Stimulated activated naive B cell treated with anti-CD40 and anti-IgM and Interleukin-4, amounts not matched to agents 10 μg/mL and 1 μg/mL and 100 μg/mL, for 72 hours (primary cell): ENCODE data around the gene PDE6G.

ENCODE experiments used
- ATAC-seq, 2 donors: fragments of 150-1000 bp; cut with Tn5 transposase; replicated peaks; 2 replicates each; pipeline ENCODE4 v1.10.0; 2021; ENCODE audit warnings: moderate library complexity in 1 of 2
- DNase-seq: peaks from one replicate; pipeline ENCODE4 v3.0.0; 2021
- H3K27ac Mint-ChIP-seq: one replicate; pipeline ENCODE4 v1.8.0; 2022; ENCODE audit warnings: mild to moderate bottlenecking, mixed read lengths
- H3K27me3 Mint-ChIP-seq, 2 donors: one replicate each; pipeline ENCODE4 v1.8.0; 2022; ENCODE audit warnings: mixed read lengths in 2 of 2
- H3K36me3 Mint-ChIP-seq, 2 donors: one replicate each; pipeline ENCODE4 v1.8.0; 2022; ENCODE audit warnings: mixed read lengths in 2 of 2, mild to moderate bottlenecking in 1 of 2
- H3K4me1 Mint-ChIP-seq, 2 donors: one replicate each; pipeline ENCODE4 v1.8.0; 2022; ENCODE audit warnings: mixed read lengths in 2 of 2, mild to moderate bottlenecking in 1 of 2
- H3K4me3 Mint-ChIP-seq, 2 donors: one replicate each; pipeline ENCODE4 v1.8.0; 2022; ENCODE audit warnings: mild to moderate bottlenecking in 2 of 2, mixed read lengths in 2 of 2, moderate library complexity in 1 of 2
- H3K9me3 Mint-ChIP-seq, 2 donors: one replicate each; pipeline ENCODE4 v1.8.0; 2022; ENCODE audit warnings: mixed read lengths in 2 of 2, mild to moderate bottlenecking in 1 of 2

Gene PDE6G

DNA sequence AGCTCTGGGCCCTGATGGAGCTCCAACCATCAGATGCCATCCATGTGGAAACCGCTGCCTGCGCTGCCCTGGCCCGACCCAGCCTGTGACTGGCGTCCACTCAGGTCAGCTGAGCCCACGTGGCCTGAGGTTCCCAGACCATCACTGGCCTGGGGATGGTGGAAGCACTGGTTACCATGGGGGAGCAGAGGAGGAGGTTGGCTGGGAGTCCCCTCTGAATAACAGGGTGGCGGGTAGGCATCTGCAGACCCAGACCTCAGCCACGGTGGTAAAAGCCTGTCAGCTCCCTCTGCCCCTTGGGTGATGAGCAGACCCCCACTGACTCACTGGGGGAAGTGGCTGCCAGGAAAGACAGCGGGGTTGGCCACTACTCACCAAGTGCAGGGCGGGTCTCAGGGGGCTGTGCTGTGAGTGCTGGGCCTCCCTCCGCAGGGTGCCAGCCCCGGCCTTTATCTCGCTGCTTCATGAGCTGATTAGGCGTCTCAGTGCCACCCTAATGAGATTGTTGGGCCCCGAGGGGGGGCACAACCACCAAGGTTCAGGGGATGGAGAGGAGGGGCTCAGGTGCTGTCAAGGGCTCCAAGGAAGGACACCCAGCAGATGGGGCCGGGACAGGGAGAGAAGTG is at the start of gene PDE6G:
Gene PDE6G, minus strand, starts transcription at position 425 of the 626 bp plus-strand sequence. CDS start 3,237 bp downstream, outside the sequence.
- no peaks in the 10 kb centered on the region for H3K9me3 Mint-ChIP-seq
- peak within 1 kb of the TSS; percentile 5 for H3K27ac Mint-ChIP-seq
- ATAC-seq (no peak), DNase-seq (no peak)
- H3K4me1 Mint-ChIP-seq: peaks cover 17 to 21% of the 10 kb centered on the region in 2 donors
- peaks cover 3 to 4% of the 10 kb centered on the region in 2 donors for H3K36me3 Mint-ChIP-seq
- H3K27me3 Mint-ChIP-seq: peaks cover 13 to 23% of the 10 kb centered on the region in 2 donors
- H3K4me3 Mint-ChIP-seq: no peak within 1 kb of the TSS

DNA sequence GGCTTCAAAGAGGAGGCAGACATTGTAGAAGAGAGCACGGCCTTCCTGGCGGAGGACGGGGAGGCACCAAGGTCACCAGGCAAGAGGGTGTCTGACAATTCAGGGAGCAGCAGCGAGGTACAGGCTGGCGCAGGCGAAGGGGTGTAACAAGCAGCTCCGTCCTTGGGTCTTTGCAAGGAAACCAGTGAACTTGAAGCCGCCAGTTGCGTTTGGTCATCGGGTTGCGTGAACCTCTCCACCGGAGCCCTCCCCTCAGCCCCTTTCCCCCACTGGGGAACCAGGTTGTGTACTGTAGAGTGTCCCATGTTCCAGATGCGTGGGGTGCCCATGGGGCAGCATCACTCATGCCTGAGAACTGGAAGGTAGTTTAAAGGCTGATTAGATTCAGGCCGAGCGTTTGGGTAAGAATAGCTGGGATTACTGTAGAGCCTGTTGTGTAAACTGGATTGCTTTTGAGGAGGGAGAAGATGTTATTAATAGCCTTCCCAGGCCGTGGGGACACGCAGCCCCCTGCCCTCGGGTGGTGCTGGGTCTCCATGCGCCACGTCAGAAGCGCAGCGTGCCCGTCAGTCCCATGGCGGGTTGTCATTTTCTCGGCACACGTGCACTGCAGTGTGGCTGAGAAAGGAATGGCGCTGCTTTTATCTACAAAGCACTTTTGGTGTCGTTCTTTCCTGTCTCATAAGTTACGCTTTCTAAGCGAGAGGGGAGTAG is 49.3 kb upstream of the PDE6G start:
- ATAC-seq (no peak), DNase-seq (no peak)
- H3K36me3 Mint-ChIP-seq: peaks cover 39 to 57% of the 10 kb centered on the region in 2 donors
- peaks cover 27 to 51% of the 10 kb centered on the region in 2 donors for H3K4me1 Mint-ChIP-seq
- H3K4me3 Mint-ChIP-seq: peak overlapping the region in 1 of 2 donors; percentile 15
- H3K27me3 Mint-ChIP-seq: no peaks in the 10 kb centered on the region
- peak overlapping the region; percentile 71 for H3K27ac Mint-ChIP-seq
- no peaks in the 10 kb centered on the region for H3K9me3 Mint-ChIP-seq

DNA sequence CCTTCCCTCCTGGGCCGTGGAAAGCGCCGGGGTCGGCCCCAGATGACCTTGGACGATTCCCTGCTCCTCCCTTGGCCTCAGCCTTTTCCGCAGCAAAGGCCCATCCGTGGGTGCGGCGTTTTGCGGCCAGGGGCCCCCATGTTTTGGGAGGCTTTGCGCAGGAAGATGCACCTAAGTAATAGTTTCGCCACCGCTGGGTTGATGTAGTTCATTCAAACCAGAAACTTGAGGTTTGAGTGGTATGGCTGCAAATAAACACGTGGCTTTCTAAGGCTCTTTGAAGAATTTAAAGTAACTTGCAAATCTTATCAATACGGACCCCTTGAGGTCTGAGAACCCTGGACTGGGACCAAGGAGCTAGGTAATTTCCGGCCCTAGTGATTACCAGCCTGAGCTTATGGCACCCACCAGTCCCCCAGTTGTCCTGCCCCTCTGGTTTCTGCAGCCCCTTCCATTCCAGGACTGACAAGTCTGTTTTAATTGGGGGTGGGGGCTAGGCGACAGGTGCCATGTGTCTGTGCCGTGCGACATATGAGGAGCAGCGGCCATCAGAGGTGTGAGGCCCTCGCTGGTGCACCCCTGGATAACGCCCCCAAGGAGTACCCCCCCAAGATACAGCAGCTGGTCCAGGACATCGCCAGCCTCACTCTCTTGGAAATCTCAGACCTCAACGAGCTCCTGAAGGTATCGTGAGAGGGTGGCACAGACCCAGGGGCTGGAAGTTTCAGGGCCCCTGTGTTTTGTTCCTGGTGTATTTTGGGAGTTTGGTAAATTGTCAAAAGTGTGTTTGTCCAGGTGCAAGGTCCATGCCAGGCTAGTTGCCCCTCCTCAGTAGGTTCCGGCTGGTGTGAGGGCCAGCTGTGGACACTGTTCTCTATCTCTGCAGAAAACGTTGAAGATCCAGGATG is 47.7 kb upstream of the PDE6G start:
- peak overlapping the region; percentile 96 to 99 for H3K4me3 Mint-ChIP-seq
- peaks cover 39 to 51% of the 10 kb centered on the region in 2 donors for H3K36me3 Mint-ChIP-seq
- peak overlapping the region; percentile 71 for H3K27ac Mint-ChIP-seq
- H3K4me1 Mint-ChIP-seq: peaks cover 23 to 51% of the 10 kb centered on the region in 2 donors
- ATAC-seq (peak in 1 of 2 donors; percentile 4), DNase-seq (no peak)
- no peaks in the 10 kb centered on the region for H3K27me3 Mint-ChIP-seq
- no peaks in the 10 kb centered on the region for H3K9me3 Mint-ChIP-seq

DNA sequence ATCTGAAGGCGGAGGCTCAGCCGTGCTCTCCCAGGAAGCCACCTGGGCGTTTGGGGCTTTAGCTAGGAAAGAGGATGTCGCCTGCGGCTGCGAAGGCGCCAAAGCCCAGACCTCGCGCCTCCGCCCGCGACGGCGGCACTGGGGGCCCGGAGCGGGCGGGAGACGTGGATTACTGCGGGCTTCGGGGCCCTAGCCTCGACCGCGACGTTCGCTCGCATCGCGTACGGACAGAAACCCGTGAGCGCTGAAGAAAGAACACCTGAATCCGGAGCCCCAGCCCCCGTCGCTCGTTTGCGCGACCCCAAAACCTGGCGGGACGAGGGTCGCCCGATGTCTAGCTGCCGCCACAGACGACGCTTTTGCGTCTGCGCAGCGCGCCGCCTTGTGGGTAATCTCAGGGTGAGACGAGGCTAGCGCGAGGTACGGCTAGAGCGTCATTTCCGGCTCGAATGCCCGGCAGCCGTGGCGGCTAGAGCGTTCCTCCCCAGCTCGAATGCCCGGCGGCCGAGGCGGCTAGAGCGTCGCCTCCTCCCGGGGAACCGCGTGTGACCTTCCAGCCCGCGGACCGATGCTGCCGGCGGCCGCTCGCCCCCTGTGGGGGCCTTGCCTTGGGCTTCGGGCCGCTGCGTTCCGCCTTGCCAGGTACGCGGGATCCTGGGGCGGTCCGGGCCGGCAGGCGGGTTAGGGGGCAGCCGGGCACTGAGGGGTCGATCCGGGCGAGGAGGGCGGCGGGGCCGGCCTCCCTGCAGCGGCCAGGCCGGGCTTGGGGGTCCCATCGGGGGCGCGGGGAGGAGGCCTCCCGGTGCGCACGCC is 46.8 kb upstream of the PDE6G start, which contains the start of gene MRPL12:
Gene MRPL12, plus strand, starts transcription at position 434 of the 813 bp plus-strand sequence. Its CDS starts 135 bp downstream, at position 569.
- DNase-seq (peak; percentile 84), ATAC-seq (peak; percentile 94)
- peaks cover 23 to 56% of the 10 kb centered on the region in 2 donors for H3K4me1 Mint-ChIP-seq
- H3K36me3 Mint-ChIP-seq: peaks cover 42 to 52% of the 10 kb centered on the region in 2 donors
- H3K9me3 Mint-ChIP-seq: no peaks in the 10 kb centered on the region
- no peaks in the 10 kb centered on the region for H3K27me3 Mint-ChIP-seq
- H3K27ac Mint-ChIP-seq: peak within 1 kb of the TSS; percentile 99
- H3K4me3 Mint-ChIP-seq: peak within 1 kb of the TSS; percentile 96 to 99

- ATAC-seq (no peak), DNase-seq (no peak)
- Mint-ChIP-seq H3K36me3 (peaks cover 51 to 54% of the 10 kb centered on the region in 2 donors), H3K4me3 (peak overlapping the region; percentile 96 to 99), H3K27me3 (no peaks in the 10 kb centered on the region), H3K27ac (peak overlapping the region; percentile 99), H3K4me1 (peaks cover 22 to 59% of the 10 kb centered on the region in 2 donors), H3K9me3 (no peaks in the 10 kb centered on the region)
Measured at GRCh38 chr17:81701288-81702071, 45.1 kb upstream of the PDE6G start.

DNA sequence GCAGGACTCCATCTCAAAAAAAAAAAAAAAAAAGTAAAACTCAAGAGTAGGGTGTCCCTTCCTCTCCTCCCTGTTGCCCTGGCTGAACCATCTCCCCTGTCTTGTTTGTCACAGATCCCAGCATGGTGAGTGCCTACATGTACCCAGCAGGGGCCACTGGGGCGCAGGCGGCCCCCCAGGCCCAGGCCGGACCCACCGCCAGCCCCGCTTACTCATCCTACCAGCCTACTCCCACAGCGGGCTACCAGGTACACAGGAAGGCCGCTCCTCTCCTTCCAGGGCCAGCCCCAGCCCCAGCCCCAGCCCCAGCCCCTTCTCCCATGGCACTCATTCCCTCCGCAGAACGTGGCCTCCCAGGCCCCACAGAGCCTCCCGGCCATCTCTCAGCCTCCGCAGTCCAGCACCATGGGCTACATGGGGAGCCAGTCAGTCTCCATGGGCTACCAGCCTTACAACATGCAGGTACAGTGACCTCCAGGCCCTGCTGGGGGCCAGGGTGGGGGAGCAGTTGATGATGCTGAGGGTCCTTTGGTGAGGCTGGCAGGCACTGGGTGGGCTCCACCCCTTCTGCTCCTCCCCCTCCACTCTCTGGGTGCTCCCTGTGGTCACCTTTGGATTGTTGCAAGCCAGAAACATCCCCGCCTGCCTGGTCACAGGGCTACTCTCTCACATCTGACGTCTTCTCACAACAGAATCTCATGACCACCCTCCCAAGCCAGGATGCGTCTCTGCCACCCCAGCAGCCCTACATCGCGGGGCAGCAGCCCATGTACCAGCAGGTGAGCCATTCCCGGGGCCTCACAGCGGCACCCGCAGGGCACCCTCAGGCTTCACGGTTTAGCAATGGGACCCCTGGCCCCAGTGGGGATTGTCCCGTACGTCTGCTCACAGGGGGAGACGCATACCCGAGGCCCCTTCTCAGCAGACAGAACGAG is 44.3 kb upstream of the PDE6G start:
- H3K27ac Mint-ChIP-seq: peak overlapping the region; percentile 99
- DNase-seq (no peak), ATAC-seq (no peak)
- H3K27me3 Mint-ChIP-seq: no peaks in the 10 kb centered on the region
- peak overlapping the region; percentile 11 to 46 for H3K4me3 Mint-ChIP-seq
- peaks cover 42 to 49% of the 10 kb centered on the region in 2 donors for H3K36me3 Mint-ChIP-seq
- H3K4me1 Mint-ChIP-seq: peaks cover 20 to 51% of the 10 kb centered on the region in 2 donors
- no peaks in the 10 kb centered on the region for H3K9me3 Mint-ChIP-seq

GRCh38 chr17:81697261-81698044 is 41.1 kb upstream of the PDE6G start:
- Mint-ChIP-seq H3K36me3 (peaks cover 32 to 39% of the 10 kb centered on the region in 2 donors), H3K4me1 (peaks cover 14 to 34% of the 10 kb centered on the region in 2 donors), H3K9me3 (no peaks in the 10 kb centered on the region), H3K4me3 (no peak overlapping the region), H3K27me3 (no peaks in the 10 kb centered on the region), H3K27ac (peak overlapping the region; percentile 60)
- DNase-seq (no peak), ATAC-seq (no peak)

GRCh38 chr17:81696218-81696941 is 40.0 kb upstream of the PDE6G start:
- Mint-ChIP-seq H3K9me3 (no peaks in the 10 kb centered on the region), H3K27me3 (no peaks in the 10 kb centered on the region), H3K4me1 (peaks cover 8 to 26% of the 10 kb centered on the region in 2 donors), H3K36me3 (peaks cover 31 to 32% of the 10 kb centered on the region in 2 donors), H3K27ac (no peak overlapping the region), H3K4me3 (no peak overlapping the region)
- DNase-seq (no peak), ATAC-seq (peak in 1 of 2 donors; percentile 12)

DNA sequence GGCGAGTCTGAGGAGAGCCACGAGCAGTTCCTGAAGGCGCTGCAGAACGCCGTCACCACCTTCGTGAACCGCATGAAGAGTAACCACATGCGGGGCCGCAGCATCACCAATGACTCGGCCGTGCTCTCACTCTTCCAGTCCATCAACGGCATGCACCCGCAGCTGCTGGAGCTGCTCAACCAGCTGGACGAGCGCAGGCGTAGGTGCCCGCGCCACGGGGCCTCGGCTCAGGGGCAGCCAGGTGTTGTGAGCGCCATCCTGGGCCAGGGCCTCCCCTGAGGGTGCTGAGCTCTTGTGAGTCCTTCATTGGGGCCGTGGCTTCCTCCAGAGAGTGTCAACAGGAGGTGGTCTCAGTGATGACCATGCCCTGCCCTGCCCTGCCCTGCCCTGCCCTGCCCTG is 39.5 kb upstream of the PDE6G start:
- ATAC-seq (no peak), DNase-seq (no peak)
- Mint-ChIP-seq H3K4me3 (no peak overlapping the region), H3K9me3 (no peaks in the 10 kb centered on the region), H3K27me3 (no peaks in the 10 kb centered on the region), H3K4me1 (peaks cover 6 to 25% of the 10 kb centered on the region in 2 donors), H3K36me3 (peaks cover 32% of the 10 kb centered on the region in 2 donors), H3K27ac (no peak overlapping the region)

- Mint-ChIP-seq H3K9me3 (no peaks in the 10 kb centered on the region), H3K4me3 (no peak overlapping the region), H3K36me3 (peaks cover 27 to 32% of the 10 kb centered on the region in 2 donors), H3K4me1 (peaks cover 3 to 19% of the 10 kb centered on the region in 2 donors), H3K27ac (no peak overlapping the region), H3K27me3 (no peaks in the 10 kb centered on the region)
- ATAC-seq (no peak), DNase-seq (no peak)
Measured at GRCh38 chr17:81695211-81695610, 38.9 kb upstream of the PDE6G start.

- Mint-ChIP-seq H3K4me3 (no peak overlapping the region), H3K27me3 (no peaks in the 10 kb centered on the region), H3K27ac (no peak overlapping the region), H3K9me3 (no peaks in the 10 kb centered on the region), H3K4me1 (peaks cover 3 to 21% of the 10 kb centered on the region in 2 donors), H3K36me3 (peaks cover 30 to 36% of the 10 kb centered on the region in 2 donors)
- ATAC-seq: no peak
- no peak for DNase-seq
Measured at GRCh38 chr17:81694810-81695209, 38.5 kb upstream of the PDE6G start.
